Stimulated activated CD4-positive, alpha-beta T cell treated with anti-CD3 and anti-CD28 coated beads, Interleukin-1b, Interleukin-23, amount 100 ng/mL, for 4 hours (primary cell): ENCODE results near the gene PPAN.

ENCODE experiments used
- DNase-seq, 2 donors: peaks; one replicate each; pipeline ENCODE4 v3.0.0-alpha.2; 2020; ENCODE audit warnings: low read depth in 2 of 2

The PPAN gene

DNA sequence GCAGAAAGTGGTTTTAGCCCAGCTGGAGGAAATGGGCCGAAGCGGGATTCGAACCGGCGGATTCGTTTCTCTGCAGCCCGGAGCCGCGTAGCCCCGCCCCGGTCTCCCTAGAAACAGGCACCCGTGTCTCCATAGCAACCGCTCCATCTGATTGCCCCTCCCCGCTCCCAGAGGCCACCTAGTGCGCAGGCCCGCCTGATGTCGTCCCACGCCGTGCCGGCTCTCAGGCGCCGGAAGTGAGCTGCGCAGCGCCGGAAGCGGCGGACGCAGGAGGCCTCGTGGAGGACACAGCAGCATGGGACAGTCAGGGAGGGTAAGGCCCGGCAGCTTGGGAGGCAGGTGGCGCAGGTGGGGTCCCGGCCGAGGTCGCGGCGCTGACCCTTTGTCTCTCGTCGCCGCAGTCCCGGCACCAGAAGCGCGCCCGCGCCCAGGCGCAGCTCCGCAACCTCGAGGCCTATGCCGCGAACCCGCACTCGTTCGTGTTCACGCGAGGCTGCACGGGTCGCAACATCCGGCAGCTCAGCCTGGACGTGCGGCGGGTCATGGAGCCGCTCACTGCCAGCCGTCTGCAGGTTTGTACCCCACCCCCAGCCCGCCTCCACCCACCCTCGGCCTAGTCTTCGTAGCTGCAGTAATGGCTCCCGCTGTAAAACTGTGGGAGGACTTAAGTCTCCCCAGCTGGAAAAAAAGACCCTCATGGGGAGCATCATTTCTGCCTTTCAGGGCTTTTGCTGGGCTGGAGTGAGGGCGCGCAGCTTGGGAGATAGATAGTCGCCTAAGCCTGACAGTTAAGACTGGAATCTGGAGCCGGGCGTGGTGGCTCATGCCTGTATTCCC, at the start of gene PPAN:
Gene PPAN, plus strand, starts transcription at position 263 of the 837 bp plus-strand sequence. Its CDS starts 33 bp downstream, at position 296.
- DNase-seq = peak; percentile 90 to 92

DNA sequence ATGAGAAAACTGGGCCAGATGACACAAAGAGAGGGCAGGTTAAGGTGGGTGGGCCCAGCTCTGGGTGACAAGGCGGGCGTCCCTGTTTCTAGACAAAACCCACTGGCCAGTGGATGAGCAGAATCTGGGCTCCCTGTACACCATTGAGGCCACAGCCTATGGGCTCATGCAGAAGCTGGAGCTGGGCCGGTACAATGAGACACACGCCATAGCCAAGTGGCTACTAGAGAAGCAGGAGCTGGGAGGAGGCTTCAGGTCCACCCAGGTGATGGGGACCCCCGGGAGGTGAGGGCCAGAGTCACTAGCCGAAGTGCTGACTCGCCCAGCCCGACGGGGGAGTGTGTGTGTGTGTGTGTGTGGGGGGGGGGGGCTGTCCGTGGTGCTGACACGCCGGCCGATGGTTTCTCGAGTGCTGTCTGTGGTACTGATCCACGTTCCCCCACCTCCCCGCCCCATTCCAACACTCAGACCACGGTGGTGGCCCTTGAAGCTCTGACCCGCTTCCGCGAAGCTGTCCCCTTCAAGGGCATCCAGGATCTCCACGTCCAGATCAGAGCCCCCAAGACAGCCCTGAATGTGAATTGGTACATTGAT, 44.3 kb upstream of the PPAN start:
- no peak for DNase-seq

GRCh38 chr19:10068205-10068604, 38.0 kb upstream of the PPAN start:
- DNase-seq = no peak

GRCh38 chr19:10069046-10069445, 37.1 kb upstream of the PPAN start:
- DNase-seq = no peak

- DNase-seq = no peak
These were observed 35.3 kb upstream of the PPAN start for GRCh38 chr19:10070730-10071446.

GRCh38 chr19:10074153-10074552, 32.0 kb upstream of the PPAN start:
- peak in 1 of 2 donors; percentile 25 for DNase-seq

GRCh38 chr19:10076535-10076934, 29.6 kb upstream of the PPAN start:
- DNase-seq = no peak

DNA sequence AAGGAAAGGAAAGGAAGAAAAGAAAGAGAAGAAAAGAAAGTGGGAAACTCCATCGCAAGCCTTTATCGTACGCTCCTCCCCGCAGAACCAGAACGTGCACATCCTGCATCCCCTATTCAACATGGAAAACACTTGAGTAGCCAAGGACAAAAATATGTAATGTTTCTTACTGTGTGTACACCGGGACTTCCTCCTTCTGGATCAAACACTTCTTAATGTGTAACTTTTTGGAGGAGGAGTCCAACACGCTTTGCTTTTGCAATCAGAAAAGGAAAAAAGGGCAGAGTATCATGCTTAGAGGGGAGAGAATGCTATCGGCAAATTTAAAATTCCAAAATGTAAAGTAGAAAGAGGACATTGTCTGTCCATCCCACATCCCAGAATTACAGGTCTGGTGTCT, 27.8 kb upstream of the PPAN start:
- no peak for DNase-seq

DNA sequence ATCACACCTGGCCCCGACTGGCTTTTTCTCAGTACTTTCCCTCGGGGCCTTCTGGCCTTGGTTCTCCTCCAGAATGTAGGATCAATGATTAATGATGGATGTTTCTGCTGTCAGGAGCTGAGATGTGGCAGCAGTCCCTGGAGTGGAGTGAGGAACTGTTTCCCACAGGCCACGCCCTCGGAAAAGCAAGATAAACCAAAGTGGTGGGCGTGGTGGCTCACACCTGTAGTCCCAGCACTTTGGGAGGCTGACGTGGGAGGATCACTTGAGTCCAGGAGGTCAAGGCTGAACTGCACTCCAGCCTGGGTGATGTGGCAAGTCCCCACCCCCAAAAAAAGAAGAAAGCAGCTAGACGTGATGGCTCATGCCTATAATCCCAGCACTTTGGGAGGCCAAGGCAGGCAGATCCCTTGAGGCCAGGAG, 27.1 kb upstream of the PPAN start:
- no peak for DNase-seq

GRCh38 chr19:10083911-10084310, 22.3 kb upstream of the PPAN start:
- no peak for DNase-seq

GRCh38 chr19:10084803-10085202, 21.4 kb upstream of the PPAN start:
- DNase-seq = no peak

- DNase-seq = peak; percentile 77 to 79
These were observed 20.2 kb upstream of the PPAN start, which contains the start of gene SHFL for GRCh38 chr19:10085641-10086590. TSS of gene SHFL (plus strand) at chr19:10086317. CDS start at chr19:10086428, 111 bp downstream.

DNA sequence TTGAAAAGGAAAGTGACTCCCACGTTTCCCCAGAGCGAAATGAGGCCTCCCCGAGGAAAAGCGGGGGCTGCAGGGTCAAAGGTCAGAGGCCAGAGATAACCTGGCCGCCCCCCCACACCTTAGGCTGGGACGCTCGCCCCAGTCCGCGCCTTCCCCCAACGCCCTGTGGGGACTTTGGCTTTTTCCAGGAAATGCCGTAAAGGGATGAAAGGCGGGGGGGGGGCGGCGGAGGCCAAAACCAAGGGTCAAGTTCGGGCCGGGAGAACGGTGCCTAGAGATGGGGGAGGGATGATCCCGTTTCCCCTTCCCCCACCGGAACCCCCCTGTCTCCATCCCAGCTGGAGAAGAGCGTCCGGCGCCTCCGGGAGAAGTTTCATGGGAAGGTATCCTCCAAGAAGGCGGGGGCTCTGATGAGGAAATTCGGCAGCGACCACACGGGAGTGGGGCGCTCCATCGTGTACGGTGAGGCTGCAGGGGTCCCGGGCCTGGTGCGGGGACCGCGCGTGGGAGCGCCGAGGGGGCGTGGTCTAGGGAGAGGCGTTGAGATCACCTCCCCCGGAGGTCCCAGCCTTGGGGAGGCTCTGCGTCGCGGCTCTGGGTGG, 19.5 kb upstream of the PPAN start:
- DNase-seq = peak in 1 of 2 donors; percentile 37

GRCh38 chr19:10087296-10088061, 18.7 kb upstream of the PPAN start:
- DNase-seq = no peak

- DNase-seq = no peak
These were observed 17.1 kb upstream of the PPAN start for GRCh38 chr19:10088949-10089554.

- no peak for DNase-seq
These were observed 16.3 kb upstream of the PPAN start for GRCh38 chr19:10089801-10090375.

- no peak for DNase-seq
These were observed 14.8 kb upstream of the PPAN start for GRCh38 chr19:10091370-10091687.

DNA sequence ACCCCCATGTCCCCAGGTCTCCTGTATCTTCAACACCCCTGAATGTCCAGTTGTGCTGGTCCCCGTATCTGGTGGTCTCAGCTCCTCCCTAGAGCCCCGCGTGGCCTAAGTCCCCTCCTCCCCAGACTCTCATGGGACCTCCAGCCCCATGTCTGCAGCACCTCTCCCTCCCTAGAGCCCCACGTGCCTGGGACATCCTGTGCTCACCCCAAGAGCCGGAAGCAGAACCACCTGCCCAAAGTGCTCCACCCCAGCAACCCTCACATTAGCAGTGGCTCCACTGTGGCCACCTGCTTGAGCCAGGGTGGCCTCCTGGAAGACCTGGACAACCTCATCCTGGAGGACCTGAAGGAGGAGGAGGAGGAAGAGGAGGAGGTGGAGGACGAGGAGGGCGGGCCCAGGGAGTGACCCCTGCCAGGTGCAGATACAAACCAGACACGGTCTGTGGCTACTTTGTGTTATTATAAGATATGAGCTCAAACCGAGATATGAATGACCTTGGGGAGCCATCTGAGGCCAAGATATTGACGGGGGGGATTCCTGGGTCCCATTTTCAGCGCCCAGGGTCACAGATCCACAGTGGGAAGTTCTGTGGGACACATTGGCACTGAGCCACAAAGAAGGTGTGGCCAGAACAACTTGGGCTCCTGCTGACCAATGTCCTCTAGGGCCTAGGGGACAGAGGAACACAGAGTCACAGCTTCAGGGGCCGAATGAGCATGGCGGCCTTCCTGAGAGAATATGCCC, 14.1 kb upstream of the PPAN start:
- DNase-seq = no peak
